Mesenchymal stem cell (in vitro differentiated cells and primary cell): ENCODE data around the gene BFAR.
"Not testable (repeated sequence)": the region's sequence is repeated elsewhere in the genome, so short reads cannot be mapped to it uniquely, and the experiment has no call there.

ENCODE experiments used
- DNase-seq: peaks from one replicate; pipeline ENCODE4 v3.0.0-alpha.2; 2013
- H2AFZ ChIP-seq: one replicate; pipeline ENCODE4 v1.6.1; 2013; ENCODE audit warnings: low read depth, mild to moderate bottlenecking, control low read depth, inconsistent platforms, low read length, moderate library complexity
- H2AK5ac ChIP-seq: 2 replicates; pipeline ENCODE4 v1.6.1; 2013; ENCODE audit warnings: low read length, moderate library complexity, mild to moderate bottlenecking, inconsistent platforms; ENCODE audit not compliant: severe bottlenecking
- H2BK120ac ChIP-seq: one replicate; pipeline ENCODE4 v1.6.1; 2013; ENCODE audit warnings: low read depth, mild to moderate bottlenecking, inconsistent platforms, low read length, moderate library complexity
- H2BK12ac ChIP-seq, 2 experiments: one replicate each; pipeline ENCODE4 v1.6.1; 2013; ENCODE audit warnings: inconsistent platforms in 2 of 2, low read length in 2 of 2, mild to moderate bottlenecking in 2 of 2, moderate library complexity in 2 of 2, control low read depth in 1 of 2
- H2BK15ac ChIP-seq: one replicate; pipeline ENCODE4 v1.6.1; 2013; ENCODE audit warnings: mild to moderate bottlenecking, low read depth, inconsistent platforms; ENCODE audit not compliant: poor library complexity, severe bottlenecking
- H2BK5ac ChIP-seq: 2 replicates; pipeline ENCODE4 v1.6.1; 2013; ENCODE audit warnings: low read depth, mild to moderate bottlenecking, low read length, control low read depth, inconsistent platforms; ENCODE audit not compliant: poor library complexity, severe bottlenecking
- H3K14ac ChIP-seq, 2 experiments: one replicate each; pipeline ENCODE4 v1.6.1; 2013; ENCODE audit warnings: inconsistent platforms in 2 of 2, low read length in 2 of 2, control low read depth in 1 of 2, mild to moderate bottlenecking in 1 of 2, moderate library complexity in 1 of 2
- H3K18ac ChIP-seq, 2 experiments: one replicate each; pipeline ENCODE4 v1.6.1; 2013; ENCODE audit warnings: inconsistent platforms in 2 of 2, low read length in 2 of 2, control low read depth in 1 of 2, low read depth in 1 of 2, mild to moderate bottlenecking in 1 of 2
- H3K23ac ChIP-seq, 2 experiments: one replicate each; pipeline ENCODE4 v1.6.1; 2013; ENCODE audit warnings: inconsistent platforms in 2 of 2, low read length in 2 of 2, mild to moderate bottlenecking in 2 of 2, moderate library complexity in 2 of 2, control low read depth in 1 of 2
- H3K27ac ChIP-seq: 2 replicates; pipeline ENCODE4 v1.5.1; 2013; ENCODE audit warnings: mild to moderate bottlenecking, moderate library complexity, low read length, control low read depth, inconsistent platforms; ENCODE audit not compliant: poor library complexity, severe bottlenecking
- H3K27me3 ChIP-seq, 2 experiments: 2 replicates each; pipeline versions ENCODE4 v1.6.1 to v1.7.0; 2013; ENCODE audit warnings: low read length in 2 of 2, mild to moderate bottlenecking in 2 of 2, moderate library complexity in 2 of 2, control low read depth in 1 of 2, inconsistent platforms in 1 of 2; ENCODE audit not compliant: control insufficient read depth in 1 of 2, insufficient read depth in 1 of 2
- H3K36me3 ChIP-seq, 2 experiments: 2 replicates each; pipeline versions ENCODE4 v1.6.1 to v1.7.0; 2013; ENCODE audit warnings: low read length in 2 of 2, control low read depth in 1 of 2, inconsistent platforms in 1 of 2, low read depth in 1 of 2, mild to moderate bottlenecking in 1 of 2; ENCODE audit not compliant: insufficient read depth in 2 of 2, control insufficient read depth in 1 of 2
- H3K4ac ChIP-seq, 2 experiments: one replicate each; pipeline ENCODE4 v1.6.1; 2013; ENCODE audit warnings: inconsistent platforms in 2 of 2, low read length in 2 of 2, mild to moderate bottlenecking in 2 of 2, moderate library complexity in 2 of 2, control low read depth in 1 of 2, low read depth in 1 of 2
- H3K4me1 ChIP-seq: 2 replicates; pipeline ENCODE4 v1.6.1; 2013; ENCODE audit warnings: low read depth, low read length, control low read depth; ENCODE audit not compliant: control insufficient read depth, insufficient read depth
- H3K4me2 ChIP-seq: 2 replicates; pipeline ENCODE4 v1.6.1; 2013; ENCODE audit warnings: low read length, mild to moderate bottlenecking, inconsistent platforms; ENCODE audit not compliant: poor library complexity, severe bottlenecking
- H3K4me3 ChIP-seq, 2 experiments: 2 replicates each; pipeline versions ENCODE4 v1.5.1 to v1.7.0; 2013; ENCODE audit warnings: low read length in 2 of 2, mild to moderate bottlenecking in 2 of 2, control low read depth in 1 of 2, low read depth in 1 of 2; ENCODE audit not compliant: insufficient read depth in 1 of 2
- H3K79me1 ChIP-seq: replicated peaks from 2 replicates; pipeline ENCODE4 v1.6.1; 2013; ENCODE audit warnings: mild to moderate bottlenecking, control low read depth, low read length, inconsistent platforms; ENCODE audit not compliant: poor library complexity, severe bottlenecking
- H3K9ac ChIP-seq: 2 replicates; pipeline ENCODE4 v1.7.0; 2013; ENCODE audit warnings: mild to moderate bottlenecking, low read length, moderate library complexity
- H3K9me3 ChIP-seq: 2 replicates; pipeline ENCODE4 v1.7.0; 2013; ENCODE audit warnings: mild to moderate bottlenecking, low read length; ENCODE audit not compliant: control insufficient read depth
- H4K8ac ChIP-seq: one replicate; pipeline ENCODE4 v1.6.1; 2013; ENCODE audit warnings: inconsistent platforms, mild to moderate bottlenecking, low read length, moderate library complexity
- H4K91ac ChIP-seq: one replicate; pipeline ENCODE4 v1.6.1; 2013; ENCODE audit warnings: mild to moderate bottlenecking, low read length, inconsistent platforms
- WGBS: methylation state at CpG from one replicate; pipeline ENCODE4 v1.1.7; 2013; ENCODE audit warnings: mixed read lengths; 5-methylcytosine and 5-hydroxymethylcytosine counted together

BFAR gene

GRCh38 chr16:14678748-14679497 is 46.2 kb downstream of the BFAR start:
- H3K9ac ChIP-seq = no peak overlapping the region

GRCh38 chr16:14680396-14680795 is 47.6 kb downstream of the BFAR start:
- not testable (repeated sequence) for H2BK15ac ChIP-seq, H2BK12ac ChIP-seq, H3K79me1 ChIP-seq, DNase-seq, H2AK5ac ChIP-seq, H4K91ac ChIP-seq, H3K23ac ChIP-seq, H3K4ac ChIP-seq, H3K4me1 ChIP-seq, H3K4me2 ChIP-seq, H4K8ac ChIP-seq, H3K36me3 ChIP-seq, H3K27me3 ChIP-seq, H3K18ac ChIP-seq, H3K14ac ChIP-seq, H3K27ac ChIP-seq, H2BK120ac ChIP-seq, H2AFZ ChIP-seq, H3K4me3 ChIP-seq, H3K9ac ChIP-seq, H3K9me3 ChIP-seq, H2BK5ac ChIP-seq
- 89% methylated on average over 7 of the region's 7 CpGs for WGBS

More at GRCh38 chr16:14678748-14679497, 46.2 kb downstream of the BFAR start:
- H3K4me3 ChIP-seq = no peak overlapping the region
- no peak overlapping the region for H2AFZ ChIP-seq
- peaks cover 1% of the 10 kb centered on the region for H3K4me1 ChIP-seq
- H3K36me3 ChIP-seq = peaks cover 0 to 2% of the 10 kb centered on the region in 2 experiments
- H3K27ac ChIP-seq = no peak overlapping the region
- no peak overlapping the region for H2BK5ac ChIP-seq
- WGBS = 77% methylated on average over 11 of the region's 11 CpGs
- no peaks in the 10 kb centered on the region for H3K79me1 ChIP-seq
- no peak overlapping the region for H4K91ac ChIP-seq
- no peak overlapping the region for H3K14ac ChIP-seq
- no peak overlapping the region for H2BK12ac ChIP-seq
- no peak overlapping the region for H4K8ac ChIP-seq
- H2BK15ac ChIP-seq = no peak overlapping the region
- H3K23ac ChIP-seq = no peak overlapping the region
- no peak overlapping the region for H2AK5ac ChIP-seq
- H2BK120ac ChIP-seq = no peak overlapping the region
- no peak overlapping the region for H3K4ac ChIP-seq
- DNase-seq = no peak
- no peak overlapping the region for H3K18ac ChIP-seq
- H3K9me3 ChIP-seq = no peaks in the 10 kb centered on the region
- H3K4me2 ChIP-seq = no peak overlapping the region
- peaks cover 0 to 3% of the 10 kb centered on the region in 2 experiments for H3K27me3 ChIP-seq

GRCh38 chr16:14681115-14681514 is 48.4 kb downstream of the BFAR start:
- no peaks in the 10 kb centered on the region for H3K79me1 ChIP-seq
- no peak overlapping the region for H3K4me2 ChIP-seq
- no peak overlapping the region for H4K8ac ChIP-seq
- no peak for DNase-seq
- no peak overlapping the region for H3K23ac ChIP-seq
- 96% methylated on average over 2 of the region's 4 CpGs for WGBS
- H3K36me3 ChIP-seq = peaks cover 0 to 2% of the 10 kb centered on the region in 2 experiments
- no peak overlapping the region for H2BK5ac ChIP-seq
- no peak overlapping the region for H3K14ac ChIP-seq
- no peak overlapping the region for H3K4me3 ChIP-seq
- no peak overlapping the region for H4K91ac ChIP-seq
- H2BK12ac ChIP-seq = no peak overlapping the region
- no peak overlapping the region for H3K18ac ChIP-seq
- H2BK15ac ChIP-seq = no peak overlapping the region
- no peak overlapping the region for H3K4ac ChIP-seq
- H3K27me3 ChIP-seq = peaks cover 0 to 3% of the 10 kb centered on the region in 2 experiments
- H3K27ac ChIP-seq = no peak overlapping the region
- H2BK120ac ChIP-seq = no peak overlapping the region
- no peaks in the 10 kb centered on the region for H3K9me3 ChIP-seq
- H3K4me1 ChIP-seq = peaks cover 1% of the 10 kb centered on the region
- no peak overlapping the region for H2AK5ac ChIP-seq
- no peak overlapping the region for H3K9ac ChIP-seq
- no peak overlapping the region for H2AFZ ChIP-seq

- peaks cover 0 to 2% of the 10 kb centered on the region in 2 experiments for H3K36me3 ChIP-seq
- H4K91ac ChIP-seq = no peak overlapping the region
- no peaks in the 10 kb centered on the region for H3K79me1 ChIP-seq
- no peak overlapping the region for H3K18ac ChIP-seq
- no peak overlapping the region for H3K4me3 ChIP-seq
- H3K4ac ChIP-seq = no peak overlapping the region
- no peaks in the 10 kb centered on the region for H3K9me3 ChIP-seq
- no peak overlapping the region for H3K23ac ChIP-seq
- no peak overlapping the region for H3K9ac ChIP-seq
- 97% methylated on average over 7 of the region's 8 CpGs for WGBS
- no peak overlapping the region for H3K27ac ChIP-seq
- H4K8ac ChIP-seq = no peak overlapping the region
- no peak overlapping the region for H3K4me2 ChIP-seq
- H3K4me1 ChIP-seq = peaks cover 1% of the 10 kb centered on the region
- no peak overlapping the region for H2AK5ac ChIP-seq
- peaks cover 0 to 3% of the 10 kb centered on the region in 2 experiments for H3K27me3 ChIP-seq
- no peak overlapping the region for H2BK12ac ChIP-seq
- H2BK120ac ChIP-seq = no peak overlapping the region
- H2AFZ ChIP-seq = no peak overlapping the region
- DNase-seq = no peak
- H2BK15ac ChIP-seq = no peak overlapping the region
- H2BK5ac ChIP-seq = no peak overlapping the region
- no peak overlapping the region for H3K14ac ChIP-seq
Observed at GRCh38 chr16:14682121-14682520, 49.4 kb downstream of the BFAR start.
